GM12892 (cell line): ENCODE results near the gene CNTNAP2.

Experiments
- POLR2A ChIP-seq: IDR thresholded peaks from 2 replicates; pipeline ENCODE4 v1.6.1; 2011; ENCODE audit warnings: low read depth, low read length, control low read depth
- POLR2AphosphoS5 ChIP-seq: IDR thresholded peaks from 2 replicates; pipeline ENCODE4 v1.6.1; 2011; ENCODE audit warnings: low read depth, low read length, control low read depth

- TF ChIP-seq POLR2A (no peak), POLR2AphosphoS5 (no peak)
Measured at GRCh38 chr7:146405737-146406136, 289.1 kb downstream of the CNTNAP2 start.
